GM12878 (cell line): ENCODE measurements around the gene FALEC. TPM values are rescaled to one million over a fixed set of nuclear protein-coding genes. Genes with fewer than 3 reads are reported as not detected.

Source experiments
- ATAC-seq: fragments of 200-7000 bp; cut with Tn5 transposase; 3 replicates; pipeline ENCODE4 v1.9.1; 2020; ENCODE audit warnings: mild to moderate bottlenecking, moderate library complexity
- BruUV-seq: library from RNA; stranded (reverse); fragments of 400-500 nt; replicated peaks from 2 replicates; lab custom pipeline; 2021; lab: Mats Ljungman, UMichigan
- CTCF ChIA-PET: fragments of 300-600 bp; sonication (Branson Sonifier 250); formaldehyde crosslinking; extraction: SDS; loops from one replicate; lab custom pipeline; 2021; ENCODE audit warnings: inconsistent platforms; lab: Yijun Ruan, JAX
- POLR2A ChIA-PET: fragments of 350-600 bp; formaldehyde crosslinking; extraction: SDS; loops from one replicate; lab custom pipeline; 2021; ENCODE audit warnings: inconsistent platforms; lab: Charles Lee
- RAD21 ChIA-PET: fragments of 300-600 bp; sonication (Branson Sonifier 250); formaldehyde crosslinking; loops from one replicate; lab custom pipeline; 2023; ENCODE audit warnings: antibody characterized with exemption; ENCODE audit not compliant: unreplicated experiment; lab: Charles Lee
- SMC1A ChIA-PET: fragments of 300-600 bp; sonication (Branson Sonifier 250); formaldehyde crosslinking; loops from one replicate; lab custom pipeline; 2023; ENCODE audit not compliant: unreplicated experiment, uncharacterized antibody; lab: Charles Lee
- DNase-seq: peaks from one replicate; pipeline ENCODE4 v3.0.0-alpha.2; 2011; ENCODE audit warnings: low read depth, low spot score
- FAIRE-seq: peaks from 3 replicates; lab custom pipeline; 2011; peaks lifted over from hg19 to GRCh38; lab: Jason Lieb, UNC
- H2AFZ ChIP-seq: 2 replicates; pipeline ENCODE4 v1.6.0; 2011; ENCODE audit warnings: low read depth, low read length, control low read depth; ENCODE audit not compliant: control insufficient read depth
- H3K27ac ChIP-seq: 2 replicates; pipeline ENCODE4 v1.5.1; 2011; ENCODE audit warnings: control low read depth; ENCODE audit not compliant: control insufficient read depth, insufficient read depth
- H3K27me3 ChIP-seq, 2 experiments: replicated peaks in 1 of 2; 2 replicates each; pipeline versions ENCODE4 v1.6.0 to v1.6.1; 2011; ENCODE audit warnings: low read length in 1 of 2; ENCODE audit not compliant: control insufficient read depth in 2 of 2, insufficient read depth in 2 of 2
- H3K36me3 ChIP-seq, 2 experiments: 2 replicates each; pipeline ENCODE4 v1.5.1; 2011; ENCODE audit warnings: low read length in 1 of 2; ENCODE audit not compliant: control insufficient read depth in 2 of 2, insufficient read depth in 2 of 2
- H3K4me1 ChIP-seq: 2 replicates; pipeline ENCODE4 v1.6.1; 2011; ENCODE audit warnings: mild to moderate bottlenecking, low read length, moderate library complexity, mixed read lengths; ENCODE audit not compliant: control insufficient read depth, insufficient read depth
- H3K4me2 ChIP-seq: 2 replicates; pipeline ENCODE4 v1.6.0; 2011; ENCODE audit warnings: control low read depth; ENCODE audit not compliant: control insufficient read depth, insufficient read depth
- H3K4me3 ChIP-seq: fragments of 200-600 bp; sonication (generic); 2 replicates; pipeline ENCODE4 v1.5.1; 2016
- H3K79me2 ChIP-seq: 2 replicates; pipeline ENCODE4 v1.6.0; 2011; ENCODE audit warnings: low read length; ENCODE audit not compliant: control insufficient read depth, insufficient read depth
- H3K9ac ChIP-seq: 2 replicates; pipeline ENCODE4 v1.8.0; 2011; ENCODE audit warnings: low read length, control low read depth, mixed read lengths; ENCODE audit not compliant: control insufficient read depth, insufficient read depth
- H3K9me3 ChIP-seq: replicated peaks from 3 replicates; pipeline ENCODE4 v1.5.1; 2011; ENCODE audit warnings: mild to moderate bottlenecking, low read length; ENCODE audit not compliant: control insufficient read depth, insufficient read depth
- H4K20me1 ChIP-seq: 2 replicates; pipeline ENCODE4 v1.6.0; 2011; ENCODE audit not compliant: control insufficient read depth, insufficient read depth
- CHD2 ChIP-seq: IDR thresholded peaks from 2 replicates; pipeline ENCODE4 v1.6.1; 2011; ENCODE audit warnings: low read depth, low read length, improper control_type of control experiment, borderline replicate concordance
- MEF2B ChIP-seq: fragments of 450-650 bp; IDR thresholded peaks from 2 replicates; pipeline ENCODE4 v1.6.1; 2018; ENCODE audit warnings: mild to moderate bottlenecking, moderate library complexity; ENCODE audit not compliant: partially characterized antibody, poor library complexity, severe bottlenecking
- POLR2A ChIP-seq: IDR thresholded peaks from 2 replicates; pipeline ENCODE4 v1.6.1; 2011; ENCODE audit warnings: low read depth, mild to moderate bottlenecking, low read length
- RBBP5 ChIP-seq: fragments of 200-600 bp; sonication (generic); conservative IDR thresholded peaks from 2 replicates; pipeline ENCODE4 v1.6.1; 2016
- RELA ChIP-seq: fragments of 450-650 bp; IDR thresholded peaks from 2 replicates; pipeline ENCODE4 v1.8.0; 2014; ENCODE audit warnings: borderline replicate concordance; ENCODE audit not compliant: partially characterized antibody
- ZNF592 ChIP-seq: fragments of 450-650 bp; IDR thresholded peaks from 2 replicates; pipeline ENCODE4 v1.6.1; 2017; ENCODE audit warnings: mild to moderate bottlenecking, moderate library complexity
- WGBS: methylation state at CpG from one replicate; pipeline ENCODE4 v1.1.6; 2016; ENCODE audit warnings: low lambda C conversion rate; ENCODE audit not compliant: insufficient replicate concordance, insufficient coverage; ENCODE audit errors: missing lambda C conversion rate; 5-methylcytosine and 5-hydroxymethylcytosine counted together
- in situ Hi-C: fragments of 300-500 bp; cut with MboI; formaldehyde crosslinking; loops from 9 replicates; pipeline ENCODE4 v1.14.3; 2018; ENCODE audit warnings: mixed read lengths
- intact Hi-C: fragments of 100-400 bp; cut with micrococcal nuclease; formaldehyde crosslinking; loops from one replicate; pipeline ENCODE4 v1.14.2; 2022; ENCODE audit not compliant: unreplicated experiment
- polyA plus RNA-seq, 11 experiments: library from polyadenylated mRNA; depleted of rRNA in 4 of 11; unstranded in 6 of 11; stranded (reverse) in 5 of 11; fragments of >200 nt; fragmentation: Nextera tagmentation in 4 of 11; fragmentation: Illumina TruSeq in 1 of 11; extraction: Ambion mirVana in 4 of 11; extraction: Trizol in 1 of 11; gene quantifications; 1 replicate in 1 of 11; 2 replicates in 10 of 11; pipeline versions ENCODE4 v1.2.1 to v1.2.3, GENCODE V29; 2011 to 2016; ENCODE audit warnings: inconsistent platforms in 2 of 11, missing spikeins in 2 of 11, low read depth in 1 of 11
- total RNA-seq, 4 experiments: library from RNA; depleted of rRNA in 3 of 4; stranded (reverse); fragments of >200 nt in 3 of 4; fragmentation: Illumina TruSeq in 1 of 4; extraction: Trizol in 1 of 4; gene quantifications; 2 replicates each; pipeline versions ENCODE4 v1.2.1 to v1.2.3, GENCODE V29; 2013 to 2021

FALEC gene
- total and polyA plus RNA-seq, 10 of the 15 experiments (the other 5 are each of a cell fraction or from before 2014, with no cell fraction given), result 0.21 to 0.71 (median 0.32) TPM; not detected in 3

DNA sequence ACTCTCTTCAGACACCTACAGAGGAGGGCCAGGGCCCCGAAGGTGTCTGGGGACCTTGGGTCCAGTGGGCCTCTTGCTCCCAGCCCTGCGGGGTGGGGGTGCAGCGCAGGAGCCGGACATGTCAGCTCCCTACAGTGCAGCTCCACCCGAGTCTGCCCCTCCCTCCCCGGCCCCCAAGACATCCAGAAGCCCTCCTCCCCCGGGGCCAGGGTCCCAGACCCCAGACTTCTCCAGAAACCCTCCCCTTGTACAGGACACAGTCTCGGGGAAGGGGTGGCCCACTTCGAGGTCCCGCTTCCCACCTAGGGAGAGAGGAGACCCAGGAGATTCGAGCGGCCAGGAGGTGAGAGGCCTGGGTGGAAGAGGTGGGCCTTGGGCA is 37.3 kb downstream of the FALEC start (continued):
- TF ChIP-seq ZNF592 (no peak), RBBP5 (no peak), MEF2B (no peak)

DNA sequence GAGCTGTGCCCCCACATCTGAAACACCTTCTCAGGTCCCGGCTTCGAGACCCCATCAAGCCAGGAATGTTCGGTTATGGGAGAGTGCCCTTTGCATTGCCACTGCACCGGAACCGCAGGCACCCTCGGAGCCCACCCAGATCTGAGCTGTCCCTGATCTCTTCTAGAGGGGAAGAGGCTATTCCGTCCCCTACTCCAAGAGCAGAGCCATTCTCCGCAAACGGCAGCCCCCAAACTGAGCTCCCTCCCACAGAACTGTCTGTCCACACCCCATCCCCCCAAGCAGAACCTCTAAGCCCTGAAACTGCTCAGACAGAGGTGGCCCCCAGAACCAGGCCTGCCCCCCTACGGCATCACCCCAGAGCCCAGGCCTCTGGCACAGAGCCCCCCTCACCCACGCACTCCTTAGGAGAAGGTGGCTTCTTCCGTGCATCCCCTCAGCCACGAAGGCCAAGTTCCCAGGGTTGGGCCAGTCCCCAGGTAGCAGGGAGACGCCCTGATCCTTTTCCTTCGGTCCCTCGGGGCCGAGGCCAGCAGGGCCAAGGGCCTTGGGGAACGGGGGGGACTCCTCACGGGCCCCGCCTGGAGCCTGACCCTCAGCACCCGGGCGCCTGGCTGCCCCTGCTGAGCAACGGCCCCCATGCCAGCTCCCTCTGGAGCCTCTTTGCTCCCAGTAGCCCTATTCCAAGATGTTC is 38.0 kb downstream of the FALEC start:
- POLR2A ChIA-PET, result no interaction called here
- no peak overlapping the region for H3K9ac ChIP-seq

More for the DNA sequence above, 38.0 kb downstream of the FALEC start:
- ATAC-seq (no peak), DNase-seq (no peak), FAIRE-seq (no peak)
- no peak overlapping the region for H3K4me2 ChIP-seq
- no peaks in the 10 kb centered on the region for H3K79me2 ChIP-seq
- 69% methylated on average over 23 of the region's 23 CpGs for WGBS
- H4K20me1 ChIP-seq, result no peaks in the 10 kb centered on the region
- H3K4me1 ChIP-seq, result peaks cover 2% of the 10 kb centered on the region; the same call in 1 of the 2 replicates
- intact Hi-C loops (no loop called here), in situ Hi-C loops (no loop called here)
- no peaks in the 10 kb centered on the region for H3K36me3 ChIP-seq
- no peak overlapping the region for H3K27ac ChIP-seq
- ChIA-PET CTCF (no interaction called here), SMC1A (no interaction called here), RAD21 (no interaction called here)
- H3K27me3 ChIP-seq, result no peaks in the 10 kb centered on the region; a peak in 1 of 4 replicates
- BruUV-seq, result no TSS peak
- no peak for TF ChIP-seq RELA
- TF ChIP-seq CHD2, result no peak
- TF ChIP-seq POLR2A, result peak; percentile 30; the same call in 1 of the 2 replicates
- no peak overlapping the region for H2AFZ ChIP-seq
- no peaks in the 10 kb centered on the region for H3K9me3 ChIP-seq
- no peak overlapping the region for H3K4me3 ChIP-seq
